IMR-90 (cell line): ENCODE data around the gene VPS37C. TPM values are rescaled to one million over a fixed set of nuclear protein-coding genes. Genes with fewer than 3 reads are reported as not detected.

ENCODE experiments used
- ATAC-seq: fragments of 200-7000 bp; cut with Tn5 transposase; 2 replicates; pipeline ENCODE4 v1.9.1; 2020; ENCODE audit warnings: low read depth, mild to moderate bottlenecking, moderate library complexity
- BruUV-seq: library from RNA; stranded (reverse); fragments of 400-500 nt; replicated peaks from 2 replicates; lab custom pipeline; 2021; lab: Mats Ljungman, UMichigan
- CTCF ChIA-PET: fragments of 300-600 bp; formaldehyde crosslinking; extraction: SDS; loops from one replicate; lab custom pipeline; 2021; ENCODE audit warnings: antibody characterized with exemption; lab: Yijun Ruan, JAX
- POLR2A ChIA-PET: fragments of 300-600 bp; sonication (Branson Sonifier 250); formaldehyde crosslinking; loops from one replicate; lab custom pipeline; 2022; ENCODE audit warnings: antibody characterized with exemption; ENCODE audit not compliant: unreplicated experiment; lab: Charles Lee
- DNase-seq: peaks from one replicate; pipeline ENCODE4 v3.0.0; 2013
- H2AFZ ChIP-seq: replicated peaks from 2 replicates; pipeline ENCODE3; 2013; ENCODE audit warnings: low read length, mild to moderate bottlenecking; ENCODE audit not compliant: poor library complexity
- H2AK5ac ChIP-seq: 2 replicates; pipeline ENCODE4 v1.6.1; 2013; ENCODE audit warnings: low read depth, low read length, inconsistent platforms
- H2AK9ac ChIP-seq: replicated peaks from 2 replicates; pipeline ENCODE3; 2013; ENCODE audit warnings: mild to moderate bottlenecking, low read depth, low read length, moderate library complexity; ENCODE audit not compliant: poor library complexity
- H2BK120ac ChIP-seq: 2 replicates; pipeline ENCODE4 v1.6.1; 2013; ENCODE audit warnings: low read depth, low read length, inconsistent platforms
- H2BK15ac ChIP-seq: 3 replicates; pipeline ENCODE4 v1.6.1; 2013; ENCODE audit warnings: low read depth, low read length, inconsistent platforms
- H2BK20ac ChIP-seq: 2 replicates; pipeline ENCODE4 v1.6.1; 2013; ENCODE audit warnings: low read depth, mild to moderate bottlenecking, inconsistent platforms, low read length, moderate library complexity
- H2BK5ac ChIP-seq: 2 replicates; pipeline ENCODE4 v1.6.1; 2013; ENCODE audit warnings: mild to moderate bottlenecking, low read depth, low read length, inconsistent platforms; ENCODE audit not compliant: poor library complexity, severe bottlenecking
- H3K14ac ChIP-seq: replicated peaks from 2 replicates; pipeline ENCODE4 v1.6.1; 2013; ENCODE audit warnings: low read depth, low read length, inconsistent platforms
- H3K18ac ChIP-seq: 2 replicates; pipeline ENCODE4 v1.6.1; 2013; ENCODE audit warnings: low read depth, low read length, control low read depth
- H3K23ac ChIP-seq: 2 replicates; pipeline ENCODE4 v1.6.1; 2013; ENCODE audit warnings: low read depth, low read length, inconsistent platforms
- H3K27ac ChIP-seq: 2 replicates; pipeline ENCODE4 v1.5.1; 2013; ENCODE audit warnings: mild to moderate bottlenecking, control low read depth, low read length; ENCODE audit not compliant: insufficient read depth
- H3K27me3 ChIP-seq: 2 replicates; pipeline ENCODE4 v1.6.1; 2013; ENCODE audit warnings: low read length; ENCODE audit not compliant: control insufficient read depth, insufficient read depth
- H3K36me3 ChIP-seq: 2 replicates; pipeline ENCODE4 v1.6.1; 2013; ENCODE audit warnings: low read length, mixed read lengths; ENCODE audit not compliant: control insufficient read depth, insufficient read depth
- H3K4ac ChIP-seq: 2 replicates; pipeline ENCODE4 v1.6.1; 2013; ENCODE audit warnings: low read depth, low read length, inconsistent platforms
- H3K4me1 ChIP-seq: 2 replicates; pipeline ENCODE4 v1.6.1; 2013; ENCODE audit warnings: low read length, mixed read lengths; ENCODE audit not compliant: control insufficient read depth, insufficient read depth
- H3K4me2 ChIP-seq: 2 replicates; pipeline ENCODE4 v1.6.1; 2013; ENCODE audit warnings: low read depth, mild to moderate bottlenecking, control low read depth, low read length, moderate library complexity
- H3K4me3 ChIP-seq: 2 replicates; pipeline ENCODE4 v1.5.1; 2013; ENCODE audit warnings: low read depth, mild to moderate bottlenecking, control low read depth, low read length, moderate library complexity; ENCODE audit not compliant: insufficient read depth
- H3K56ac ChIP-seq: 2 replicates; pipeline ENCODE4 v1.6.1; 2013; ENCODE audit warnings: low read length, inconsistent platforms; ENCODE audit not compliant: insufficient read depth; ENCODE audit errors: extremely low read depth
- H3K79me1 ChIP-seq, 2 experiments: 2 replicates each; pipeline ENCODE4 v1.6.1; 2013; ENCODE audit warnings: low read length in 2 of 2, inconsistent platforms in 1 of 2, low read depth in 1 of 2
- H3K9ac ChIP-seq: 2 replicates; pipeline ENCODE4 v1.6.1; 2013; ENCODE audit warnings: low read depth, low read length, control low read depth
- H3K9me1 ChIP-seq: 2 replicates; pipeline ENCODE4 v1.6.1; 2013; ENCODE audit warnings: low read length, inconsistent platforms; ENCODE audit not compliant: insufficient read depth
- H3K9me3 ChIP-seq: 2 replicates; pipeline ENCODE4 v1.6.1; 2013; ENCODE audit warnings: low read length; ENCODE audit not compliant: control insufficient read depth, insufficient read depth
- H4K20me1 ChIP-seq: 2 replicates; pipeline ENCODE4 v1.6.1; 2013; ENCODE audit warnings: low read length, inconsistent platforms; ENCODE audit not compliant: insufficient read depth
- H4K5ac ChIP-seq: 2 replicates; pipeline ENCODE4 v1.6.1; 2013; ENCODE audit warnings: mild to moderate bottlenecking, low read depth, low read length, control low read depth
- H4K8ac ChIP-seq, 2 experiments: 2 replicates each; pipeline ENCODE4 v1.6.1; 2013; ENCODE audit warnings: low read depth in 2 of 2, low read length in 2 of 2, control low read depth in 1 of 2, inconsistent platforms in 1 of 2
- H4K91ac ChIP-seq: 2 replicates; pipeline ENCODE4 v1.6.1; 2013; ENCODE audit warnings: low read depth, low read length, inconsistent platforms; ENCODE audit not compliant: insufficient read depth
- BHLHE40 ChIP-seq: fragments of 150-350 bp; IDR thresholded peaks from 2 replicates; pipeline ENCODE4 v1.6.1; 2016; ENCODE audit warnings: mild to moderate bottlenecking, low read depth, low read length
- CEBPB ChIP-seq: IDR thresholded peaks from 2 replicates; pipeline ENCODE4 v1.6.1; 2012; ENCODE audit warnings: low read depth, low read length, improper control_type of control experiment
- FOS ChIP-seq: fragments of 150-350 bp; IDR thresholded peaks from 2 replicates; pipeline ENCODE4 v1.6.1; 2016; ENCODE audit warnings: low read depth, low read length
- MXI1 ChIP-seq: IDR thresholded peaks from 2 replicates; pipeline ENCODE4 v1.6.1; 2012; ENCODE audit warnings: low read depth, mild to moderate bottlenecking, low read length, moderate library complexity, borderline replicate concordance
- NFE2L2 ChIP-seq: fragments of 150-350 bp; IDR thresholded peaks from 2 replicates; pipeline ENCODE4 v1.6.1; 2016; ENCODE audit warnings: low read depth, mild to moderate bottlenecking, low read length
- POLR2A ChIP-seq: IDR thresholded peaks from 2 replicates; pipeline ENCODE4 v1.6.1; 2012; ENCODE audit warnings: mild to moderate bottlenecking, low read depth, low read length
- RAD21 ChIP-seq: IDR thresholded peaks from 2 replicates; pipeline ENCODE4 v1.6.1; 2012; ENCODE audit warnings: low read length, improper control_type of control experiment
- RCOR1 ChIP-seq: IDR thresholded peaks from 2 replicates; pipeline ENCODE4 v1.6.1; 2012; ENCODE audit warnings: mild to moderate bottlenecking, low read length, improper control_type of control experiment; ENCODE audit not compliant: insufficient replicate concordance
- SMC3 ChIP-seq: fragments of 150-350 bp; IDR thresholded peaks from 2 replicates; pipeline ENCODE4 v1.6.1; 2016; ENCODE audit warnings: low read depth, mild to moderate bottlenecking, antibody characterized with exemption, low read length, moderate library complexity
- WGBS, 2 experiments: methylation state at CpG; one replicate each; pipeline versions ENCODE4 v1.1.5 to v1.1.7; 2013; ENCODE audit warnings: missing lambda C conversion rate in 2 of 2; ENCODE audit not compliant: insufficient read length in 1 of 2; ENCODE audit errors: extremely low coverage in 2 of 2; 5-methylcytosine and 5-hydroxymethylcytosine counted together
- dilution Hi-C: fragments of 300-500 bp; cut with HindIII; formaldehyde crosslinking; loops from one replicate; pipeline ENCODE4 v1.14.3; 2018; ENCODE audit warnings: low sequenced_read_pairs; ENCODE audit not compliant: unreplicated experiment
- in situ Hi-C: fragments of 300-500 bp; cut with MboI; formaldehyde crosslinking; loops from 3 replicates; pipeline ENCODE4 v1.14.3; 2019; ENCODE audit warnings: low sequenced_read_pairs, inconsistent platforms, mixed read lengths
- intact Hi-C: fragments of 100-400 bp; cut with micrococcal nuclease; formaldehyde crosslinking; loops from 2 replicates; pipeline ENCODE4 v1.10.0; 2022
- polyA plus RNA-seq, 3 experiments: library from polyadenylated mRNA; depleted of rRNA; stranded (reverse); fragments of >200 nt; gene quantifications; 2 replicates each; pipeline ENCODE4 v1.2.3, GENCODE V29; 2012; ENCODE audit warnings: low replicate concordance in 1 of 3
- total RNA-seq: library from RNA; depleted of rRNA; stranded (reverse); fragments of >200 nt; gene quantifications from 2 replicates; pipeline ENCODE4 v1.2.3, GENCODE V29; 2012
- TF ChIP-seq, protein P1 (sequence below): fragments of 150-350 bp; IDR thresholded peaks from 2 replicates; pipeline ENCODE4 v1.6.1; 2016; ENCODE audit warnings: low read depth, mild to moderate bottlenecking, low read length, moderate library complexity, borderline replicate concordance

The VPS37C gene
- total and polyA plus RNA-seq, 2 of the 4 experiments (the other 2 are of a cell fraction), result 3.2 to 13.2 TPM

DNA sequence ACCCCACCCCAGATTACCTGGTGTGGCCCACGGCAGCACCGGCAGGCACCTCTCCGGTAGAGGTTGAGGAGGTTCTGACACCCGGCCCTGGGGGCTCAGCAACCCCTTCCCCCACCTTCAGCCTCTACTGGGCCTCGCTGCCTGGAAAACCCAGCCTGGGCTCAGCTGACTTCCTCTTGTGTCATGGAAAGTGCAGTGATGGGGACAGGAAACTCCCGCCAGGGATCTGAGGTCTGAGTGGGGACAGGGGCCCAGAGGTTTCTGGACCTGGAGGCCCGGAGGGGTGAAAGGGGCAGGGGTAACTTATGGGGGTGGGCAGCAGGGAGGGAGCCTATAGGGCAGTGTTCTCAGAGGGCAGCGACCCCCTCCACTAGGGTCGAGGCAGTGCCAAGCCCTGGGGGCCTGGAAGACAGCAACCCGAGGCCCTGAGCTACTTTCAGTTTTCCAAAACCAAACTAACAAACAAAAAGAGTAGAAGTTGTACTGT is 68.9 kb downstream of the VPS37C start:
- no peak overlapping the region for H3K4ac ChIP-seq
- H3K56ac ChIP-seq, result no peak overlapping the region
- H3K9ac ChIP-seq, result no peak overlapping the region
- no peak overlapping the region for H2AK9ac ChIP-seq
- H3K4me2 ChIP-seq, result no peak overlapping the region
- no peak overlapping the region for H4K5ac ChIP-seq
- dilution Hi-C loops (no loop called here), in situ Hi-C loops (no loop called here), intact Hi-C loops (no loop called here)
- no peaks in the 10 kb centered on the region for H3K9me3 ChIP-seq
- no peaks in the 10 kb centered on the region for H3K79me1 ChIP-seq
- no peak overlapping the region for H2BK120ac ChIP-seq
- ATAC-seq, result no peak
- no peak overlapping the region for H4K91ac ChIP-seq
- BruUV-seq, result no TSS peak
- no peak overlapping the region for H2AFZ ChIP-seq
- no peak overlapping the region for H3K23ac ChIP-seq
- H3K9me1 ChIP-seq, result no peaks in the 10 kb centered on the region; the same call in 1 of the 2 replicates
- no peak overlapping the region for H3K14ac ChIP-seq
- WGBS, 2 experiments, result no CpG with 5 or more reads among the region's 10 CpGs
- no peak overlapping the region for H2AK5ac ChIP-seq
- POLR2A ChIA-PET, result no interaction called here
- H2BK15ac ChIP-seq, result no peak overlapping the region
- H3K4me3 ChIP-seq, result no peak overlapping the region
- H3K4me1 ChIP-seq, result no peaks in the 10 kb centered on the region
- no peaks in the 10 kb centered on the region for H3K36me3 ChIP-seq
- H3K18ac ChIP-seq, result no peak overlapping the region
- H4K20me1 ChIP-seq, result no peaks in the 10 kb centered on the region
- DNase-seq, result no peak
- no peak for TF ChIP-seq POLR2A
- no peak for TF ChIP-seq FOS
- no peak for TF ChIP-seq SMC3
- no peak for TF ChIP-seq MXI1
- TF ChIP-seq RCOR1, result no peak
- TF ChIP-seq NFE2L2, result no peak
- TF ChIP-seq CEBPB, result no peak
- no peak for TF ChIP-seq RAD21
- TF ChIP-seq, protein P1, sequence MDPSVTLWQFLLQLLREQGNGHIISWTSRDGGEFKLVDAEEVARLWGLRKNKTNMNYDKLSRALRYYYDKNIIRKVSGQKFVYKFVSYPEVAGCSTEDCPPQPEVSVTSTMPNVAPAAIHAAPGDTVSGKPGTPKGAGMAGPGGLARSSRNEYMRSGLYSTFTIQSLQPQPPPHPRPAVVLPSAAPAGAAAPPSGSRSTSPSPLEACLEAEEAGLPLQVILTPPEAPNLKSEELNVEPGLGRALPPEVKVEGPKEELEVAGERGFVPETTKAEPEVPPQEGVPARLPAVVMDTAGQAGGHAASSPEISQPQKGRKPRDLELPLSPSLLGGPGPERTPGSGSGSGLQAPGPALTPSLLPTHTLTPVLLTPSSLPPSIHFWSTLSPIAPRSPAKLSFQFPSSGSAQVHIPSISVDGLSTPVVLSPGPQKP, result no peak
- no peak for TF ChIP-seq BHLHE40
- H4K8ac ChIP-seq, result no peak overlapping the region
- H3K27ac ChIP-seq, result no peak overlapping the region
- peaks cover 8% of the 10 kb centered on the region for H3K27me3 ChIP-seq
- H2BK5ac ChIP-seq, result no peak overlapping the region
- H2BK20ac ChIP-seq, result no peak overlapping the region
- CTCF ChIA-PET, result no interaction called here
